Endothelial cell of hepatic sinusoid (primary cell): ENCODE measurements around the gene SMIM27.

Source experiments
- in situ Hi-C: cut with HindIII; loops from 2 replicates; pipeline ENCODE4 v1.10.0; 2017; ENCODE audit warnings: low sequenced_read_pairs

The SMIM27 gene

GRCh38 chr9:32554107-32554506, 2.0 kb downstream of the SMIM27 start:
- in situ Hi-C loops: loop anchor here (25.0 kb wide), 1 partner anchor 408 kb away; no protein-coding TSS in a partner anchor

DNA sequence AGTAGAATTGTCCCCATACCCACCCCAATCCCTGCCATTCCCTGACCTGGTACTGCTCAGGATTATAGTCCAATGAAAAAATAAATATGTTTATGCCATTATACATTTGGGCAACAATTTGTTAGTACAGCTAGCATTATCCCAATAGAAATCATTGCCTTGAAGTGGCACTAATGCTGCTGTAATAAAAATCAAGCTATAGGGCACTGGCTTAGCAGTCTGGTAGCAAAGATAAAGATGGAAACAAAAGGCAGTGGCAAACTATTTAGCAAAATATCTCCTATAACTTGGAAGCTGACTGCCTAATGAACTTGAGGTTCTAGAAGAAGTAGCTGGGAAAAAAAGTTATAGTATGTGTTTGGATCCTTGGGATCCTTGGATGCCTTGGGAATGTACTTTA, 2.5 kb downstream of the SMIM27 start:
- in situ Hi-C loops: loop anchor here (25.0 kb wide), 1 partner anchor 408 kb away; no protein-coding TSS in a partner anchor

- in situ Hi-C loops: loop anchor here (25.0 kb wide), 1 partner anchor 404 kb away; no protein-coding TSS in a partner anchor
Measured at GRCh38 chr9:32558408-32558934, 6.3 kb downstream of the SMIM27 start.

DNA sequence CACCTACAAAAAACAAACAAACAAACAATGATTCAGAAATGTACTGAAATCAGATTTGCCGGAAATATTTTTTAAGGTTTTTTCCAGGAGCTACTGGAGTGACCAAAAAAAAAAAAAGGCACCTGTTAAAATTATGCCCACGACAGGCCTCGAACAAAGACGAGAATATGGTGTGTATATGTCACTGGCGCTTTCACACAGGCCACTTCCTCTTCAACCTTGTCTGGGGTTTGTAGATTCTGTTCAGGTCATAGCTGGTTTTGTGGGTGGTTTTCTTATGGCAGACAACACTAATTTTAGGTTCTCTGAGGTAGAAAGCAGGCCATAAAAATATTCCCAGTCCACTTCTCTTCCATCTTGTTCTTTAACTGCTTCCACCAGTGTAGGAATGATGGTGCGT, 13.8 kb downstream of the SMIM27 start:
- in situ Hi-C loops: loop anchor here (25.0 kb wide), 1 partner anchor 396 kb away; no protein-coding TSS in a partner anchor

DNA sequence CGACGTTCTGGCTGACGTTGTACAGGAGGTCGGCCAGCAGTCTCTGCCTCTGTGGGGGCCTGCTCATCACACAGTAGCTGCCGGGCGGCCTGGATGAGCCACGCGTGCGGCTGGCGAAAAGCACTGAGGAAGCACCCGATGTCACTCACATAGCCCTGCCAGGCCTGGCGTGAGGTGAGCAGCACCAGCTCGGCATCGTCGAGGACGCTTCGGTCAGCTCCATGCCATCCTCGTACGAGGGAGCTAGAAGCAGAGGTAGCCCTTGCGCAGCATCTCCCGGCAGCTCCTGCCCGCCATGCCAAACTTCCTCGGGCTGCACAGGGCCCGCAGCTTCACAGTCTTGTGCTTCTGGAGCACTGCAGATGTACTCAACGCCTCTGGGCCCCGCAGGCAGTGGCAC, 14.6 kb downstream of the SMIM27 start:
- in situ Hi-C loops: loop anchor here (25.0 kb wide), 1 partner anchor 396 kb away; no protein-coding TSS in a partner anchor

GRCh38 chr9:32570262-32570661, 18.1 kb downstream of the SMIM27 start:
- in situ Hi-C loops: loop anchor here (25.0 kb wide), 1 partner anchor 392 kb away; no protein-coding TSS in a partner anchor

DNA sequence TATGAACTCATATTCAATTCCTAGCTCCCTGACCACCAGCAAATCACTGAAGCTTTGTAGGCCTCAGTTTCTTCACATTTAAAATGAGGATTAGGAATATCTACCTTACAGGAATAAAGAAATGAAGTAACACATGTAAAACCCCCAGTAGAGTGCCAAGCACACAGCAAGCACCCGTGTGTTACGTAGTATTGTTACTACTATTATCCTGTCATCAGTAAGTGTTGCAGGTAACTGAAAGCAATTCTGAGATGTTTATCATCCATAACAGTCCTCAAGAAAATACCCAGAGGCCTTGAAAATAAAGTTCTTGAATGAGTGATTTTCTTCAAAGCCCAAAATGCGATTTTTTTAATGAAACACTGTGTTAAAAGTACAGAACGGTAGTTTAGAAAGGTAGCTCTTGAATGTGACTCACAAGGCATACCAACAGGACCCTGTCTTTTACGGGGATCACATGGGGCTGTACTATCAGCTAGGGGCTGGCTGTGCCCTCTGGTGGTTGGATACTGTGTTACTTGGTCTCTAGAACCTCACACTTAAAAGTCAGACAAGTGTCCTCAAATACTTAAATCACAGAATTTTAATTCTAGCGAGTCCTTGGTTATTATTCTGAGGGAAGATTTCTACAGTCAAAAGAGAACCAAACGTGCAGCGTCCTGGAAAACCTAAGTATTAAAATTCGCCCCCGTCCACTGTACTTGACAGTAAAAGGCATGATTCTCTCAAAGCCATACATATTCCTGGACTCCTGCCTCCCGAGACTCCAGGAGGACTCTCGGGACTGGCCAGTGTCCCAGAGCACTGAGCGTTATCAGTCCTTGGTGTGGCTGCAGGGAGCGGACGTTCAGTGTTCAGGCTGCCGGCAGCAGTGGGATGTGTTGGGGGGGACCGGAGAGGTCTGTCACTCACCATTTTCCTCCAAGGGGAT, 20.1 kb downstream of the SMIM27 start:
- in situ Hi-C loops: loop anchor here (25.0 kb wide), 1 partner anchor 390 kb away; no protein-coding TSS in a partner anchor

DNA sequence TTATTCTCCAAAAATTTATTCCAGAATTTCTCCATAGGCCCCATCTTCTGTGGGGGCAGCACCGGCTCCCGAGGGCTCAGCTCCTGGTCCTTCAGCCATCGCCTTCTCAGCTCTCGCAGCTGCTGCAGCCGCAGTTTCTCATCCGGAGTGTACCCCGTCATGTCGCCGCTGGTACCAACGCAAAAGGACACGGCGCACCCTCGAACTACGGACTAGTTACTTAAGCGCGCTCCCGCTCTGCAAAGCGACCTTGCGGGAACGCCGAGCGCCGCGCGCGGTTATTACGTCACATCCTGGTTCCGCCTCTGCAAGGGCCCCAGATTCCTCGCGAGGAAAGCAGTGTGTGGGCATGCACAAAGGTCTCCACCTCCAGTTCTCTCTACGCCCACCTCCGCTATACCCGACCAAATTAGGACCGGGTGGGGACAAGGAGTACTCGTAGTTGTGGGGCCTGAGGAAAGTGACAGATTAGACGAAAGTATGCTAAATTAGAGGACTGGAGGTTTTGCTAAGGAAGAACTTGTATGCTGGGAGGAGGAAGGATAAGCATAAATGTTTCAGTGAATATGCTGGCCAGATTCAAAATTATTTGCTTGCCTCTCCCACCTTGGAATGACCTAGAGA, 20.9 kb downstream of the SMIM27 start, which contains the start of gene NDUFB6:
Gene NDUFB6, minus strand, starts transcription at position 260 of the 624 bp plus-strand sequence. Its CDS starts 99 bp downstream, at position 161.
- in situ Hi-C loops: loop anchor here (25.0 kb wide), 1 partner anchor 389 kb away; no protein-coding TSS in a partner anchor

DNA sequence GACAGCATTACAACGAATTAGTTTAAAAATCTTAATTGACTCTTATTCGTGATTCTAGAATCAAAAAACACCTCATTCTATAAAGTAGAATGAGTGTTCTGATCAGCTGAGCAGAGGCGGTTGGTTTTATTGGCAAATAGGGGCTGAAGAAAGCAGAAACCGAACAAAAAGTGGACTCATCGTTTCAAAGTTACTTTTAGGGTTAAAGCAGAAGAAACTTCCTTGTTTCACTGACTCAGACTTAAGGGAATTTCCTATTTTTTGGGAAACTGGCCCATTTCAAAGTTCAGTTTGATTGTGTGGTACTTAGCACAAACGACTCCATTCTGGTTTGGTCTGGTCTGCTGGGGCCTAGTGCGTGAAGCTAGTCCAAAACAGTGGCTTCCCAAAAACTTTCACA, 21.7 kb downstream of the SMIM27 start:
- in situ Hi-C loops: loop anchor here (25.0 kb wide), 1 partner anchor 388 kb away; no protein-coding TSS in a partner anchor

DNA sequence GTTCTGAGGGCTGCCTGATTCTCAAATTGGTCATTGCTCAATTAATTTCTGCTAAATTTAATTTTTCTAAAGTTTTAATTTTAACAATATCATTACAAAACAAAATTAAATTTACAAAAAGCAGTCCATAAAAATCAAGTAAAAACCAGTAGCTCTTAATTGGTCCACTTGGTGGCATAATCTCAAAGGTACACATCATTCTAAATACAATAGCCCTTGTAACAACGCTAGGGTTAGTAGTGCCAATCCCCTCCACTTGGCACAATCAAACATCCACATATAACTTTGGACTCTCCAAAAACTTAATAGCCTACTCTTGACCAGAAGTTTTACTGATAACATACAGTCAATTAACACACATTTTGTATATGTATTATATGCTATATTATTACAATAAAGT, 22.7 kb downstream of the SMIM27 start:
- in situ Hi-C loops: loop anchor here (25.0 kb wide), 1 partner anchor 387 kb away; no protein-coding TSS in a partner anchor

GRCh38 chr9:32577316-32577715, 25.2 kb downstream of the SMIM27 start:
- in situ Hi-C loops: no loop called here

DNA sequence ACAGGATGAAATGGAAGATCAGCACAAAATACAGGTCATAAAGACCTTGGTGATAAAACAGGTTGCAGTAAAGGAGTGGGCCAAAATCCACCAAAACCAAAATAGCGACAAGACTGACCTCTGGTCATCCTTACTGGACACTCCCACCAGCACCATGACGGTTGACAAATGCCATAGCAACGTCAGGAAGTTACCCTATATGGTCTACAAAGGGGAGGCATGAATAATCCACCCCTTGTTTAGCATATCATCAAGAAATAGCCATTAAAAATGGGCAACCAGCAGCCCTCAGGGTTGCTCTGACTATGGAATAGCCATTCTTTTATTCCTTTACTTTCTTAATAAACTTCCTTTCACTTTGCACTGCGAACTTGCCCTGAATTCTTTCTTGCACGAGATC, 26.8 kb downstream of the SMIM27 start:
- in situ Hi-C loops: no loop called here

- in situ Hi-C loops: no loop called here
Measured at GRCh38 chr9:32579706-32580331, 27.7 kb downstream of the SMIM27 start.

DNA sequence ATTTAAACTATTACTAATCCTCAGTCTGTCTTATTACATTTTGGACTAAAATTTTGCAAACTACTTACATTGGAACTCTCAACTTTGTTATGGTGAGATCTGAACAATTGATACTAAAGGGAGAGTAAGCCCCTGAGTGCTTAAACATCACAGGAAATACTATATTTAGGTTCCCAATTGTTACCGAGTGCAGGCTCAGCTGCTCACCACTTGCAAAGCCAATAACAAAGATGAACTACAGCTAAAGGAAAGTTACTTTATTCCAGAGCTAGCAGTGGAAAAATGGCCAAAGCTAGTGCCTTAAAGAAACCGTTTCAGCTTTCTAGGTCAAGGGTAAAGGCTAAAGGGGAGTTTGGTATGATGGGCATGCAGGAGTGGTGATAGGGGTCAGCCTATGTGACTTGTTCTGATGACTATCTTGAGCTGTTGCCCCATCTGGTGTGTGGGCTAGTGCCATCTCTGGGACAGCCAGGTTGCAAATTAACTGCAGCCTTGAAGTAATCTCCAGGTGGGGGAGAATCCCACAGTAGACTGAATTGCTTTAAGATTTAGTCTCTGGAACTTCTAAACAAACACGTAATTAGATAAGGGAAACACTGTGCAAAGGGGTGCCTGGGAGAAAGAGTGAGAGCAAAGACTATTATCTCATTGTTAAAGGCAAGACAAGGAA, 28.6 kb downstream of the SMIM27 start:
- in situ Hi-C loops: no loop called here

DNA sequence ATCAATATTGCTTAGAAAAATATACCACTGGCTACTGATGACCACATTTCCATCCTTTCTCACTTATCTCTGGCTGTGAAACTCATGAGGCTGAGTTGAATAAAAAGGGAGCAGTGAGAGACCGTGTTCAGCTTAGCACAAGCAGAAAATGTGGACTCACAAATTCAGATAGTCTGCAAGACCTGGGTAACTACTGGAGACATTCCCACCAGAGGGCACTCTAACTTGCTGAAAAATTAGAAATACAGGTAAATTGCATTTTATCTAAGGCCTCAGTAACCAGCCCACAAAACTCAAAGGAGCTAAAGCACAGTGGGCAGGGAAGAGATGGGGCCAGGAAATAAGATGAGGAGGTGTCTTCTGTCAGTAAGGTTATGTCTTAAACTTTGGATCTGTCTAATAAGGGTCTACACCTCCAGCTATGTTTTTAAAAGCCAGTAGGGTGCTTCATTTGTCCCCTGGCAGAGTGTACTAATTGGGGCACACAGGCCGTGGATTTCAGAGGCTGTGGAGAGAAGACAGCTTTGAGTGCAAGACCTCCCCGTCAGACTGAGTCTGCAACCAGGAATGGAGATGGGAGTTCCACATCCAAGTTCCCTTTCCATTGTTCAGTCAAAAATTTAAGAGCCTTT, 29.5 kb downstream of the SMIM27 start:
- in situ Hi-C loops: no loop called here

GRCh38 chr9:32584784-32585183, 32.7 kb downstream of the SMIM27 start:
- in situ Hi-C loops: no loop called here

DNA sequence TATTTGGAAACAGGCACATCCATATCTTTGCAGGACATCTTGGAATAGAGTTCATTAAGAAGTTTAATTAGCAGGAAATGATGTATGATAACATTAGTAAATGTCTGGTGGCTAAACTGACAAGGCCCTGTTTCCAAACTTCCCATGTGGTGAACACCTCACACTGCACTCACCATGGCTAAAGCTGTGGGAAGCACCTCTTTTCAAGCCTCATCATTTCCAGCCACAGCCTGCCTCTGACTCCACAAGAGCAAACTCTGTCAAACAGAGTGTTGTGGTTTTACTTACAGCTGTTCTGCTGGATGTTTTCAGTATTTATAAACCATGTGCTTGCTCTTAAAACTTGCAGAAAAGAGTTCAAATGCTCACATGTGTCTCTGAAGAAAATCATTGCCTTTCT, 35.8 kb downstream of the SMIM27 start:
- in situ Hi-C loops: no loop called here

- in situ Hi-C loops: no loop called here
Measured at GRCh38 chr9:32589083-32589723, 37.1 kb downstream of the SMIM27 start.

GRCh38 chr9:32590476-32590875, 38.3 kb downstream of the SMIM27 start:
- in situ Hi-C loops: no loop called here
